ENCODE measurements around the gene CCDC39. TPM values are rescaled to one million over a fixed set of nuclear protein-coding genes. Genes with fewer than 3 reads are reported as not detected.

CCDC39 gene
- total and polyA plus RNA-seq, 2 of the 8 experiments (the other 6 are each of a cell fraction or from before 2014, with no cell fraction given): 0.12 to 0.80 TPM

DNA sequence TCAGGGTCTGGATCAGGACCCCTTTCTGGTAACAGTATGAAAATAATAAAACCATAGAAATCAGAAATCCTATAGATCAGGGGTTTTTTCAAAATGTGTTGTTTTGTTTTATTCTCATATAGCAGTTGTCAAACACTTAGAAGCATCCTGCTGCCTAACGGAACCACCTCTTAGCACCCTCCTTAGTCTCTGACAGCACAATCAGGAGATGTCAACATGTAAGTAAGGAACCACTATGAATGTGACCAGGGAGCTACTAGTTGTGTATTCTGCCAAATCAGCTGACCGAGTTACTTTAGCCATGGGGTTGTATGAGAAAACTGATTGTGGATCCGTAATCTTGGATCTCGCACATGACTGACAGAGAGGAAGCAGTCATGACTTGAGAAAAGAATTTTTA is 22.2 kb downstream of the CCDC39 start:
- Histone ChIP-seq H3K56ac (replicated peaks; ENCODE audit: insufficient read length, low read depth, low read length) (no peak overlapping the region), H2BK5ac (ENCODE audit: low read depth, low read length) (no peak overlapping the region), H3K79me1 (ENCODE audit: low read depth, low read length) (no peaks in the 10 kb centered on the region), H3K27me3 (replicated peaks in 1 of 4; ENCODE audit: control insufficient read depth in 3 of 4, extremely low read depth in 1 of 4, insufficient read depth in 3 of 4, low read length in 3 of 4) (no peaks in the 10 kb centered on the region), H3K14ac (ENCODE audit: insufficient read length) (no peak overlapping the region), H2BK12ac (ENCODE audit: low read depth, low read length) (no peak overlapping the region), H3K23ac (ENCODE audit: insufficient read length) (no peak overlapping the region), H4K91ac (replicated peaks; ENCODE audit: insufficient read length, low read length) (no peak overlapping the region), H3K36me3 (ENCODE audit: control insufficient read depth in 2 of 4, insufficient read depth in 4 of 4, low read length in 3 of 4) (no peaks in the 10 kb centered on the region), H3K27ac (ENCODE audit: low read depth, low read length) (no peak overlapping the region), H4K20me1 (replicated peaks in 1 of 2; ENCODE audit: control insufficient read depth in 1 of 2, insufficient read depth in 2 of 2, low read length in 2 of 2) (no peaks in the 10 kb centered on the region), H3K4me3 (ENCODE audit: extremely low read depth in 1 of 4, insufficient read depth in 2 of 4, low read depth in 3 of 4, low read length in 4 of 4) (no peak overlapping the region), H3K4ac (replicated peaks; ENCODE audit: insufficient read length, low read depth, low read length) (no peak overlapping the region), H3K23me2 (ENCODE audit: low read depth, low read length) (no peaks in the 10 kb centered on the region), H3K18ac (ENCODE audit: extremely low read depth, low read length) (no peak overlapping the region), H3K4me1 (replicated peaks in 1 of 4; ENCODE audit: control insufficient read depth in 3 of 4, insufficient read depth in 4 of 4, low read length in 3 of 4) (peaks cover 0 to 3% (median under 1%) of the 10 kb centered on the region in 4 experiments; a peak in 1 of 7 replicates), H2AK5ac (ENCODE audit: low read depth, low read length) (no peak overlapping the region), H3K9me3 (ENCODE audit: insufficient read depth in 2 of 2, low read depth in 1 of 2, low read length in 1 of 2) (no peaks in the 10 kb centered on the region), H4K8ac (ENCODE audit: extremely low read depth, insufficient read depth, low read length) (no peak overlapping the region), H3K79me2 (ENCODE audit: control insufficient read depth in 1 of 2, insufficient read depth in 2 of 2, low read length in 2 of 2) (no peaks in the 10 kb centered on the region), H3K4me2 (ENCODE audit: insufficient read depth in 1 of 2, low read depth in 2 of 2, low read length in 2 of 2) (no peak overlapping the region), H2BK15ac (ENCODE audit: low read length) (no peak overlapping the region), H3K9ac (replicated peaks in 1 of 4; ENCODE audit: extremely low read depth in 1 of 4, low read depth in 3 of 4, low read length in 3 of 4) (no peak overlapping the region), H4K5ac (ENCODE audit: insufficient read length, low read depth, low read length) (no peak overlapping the region), H2BK20ac (ENCODE audit: low read length) (no peak overlapping the region), H2AFZ (ENCODE audit: low read length) (no peak overlapping the region), H2BK120ac (replicated peaks; ENCODE audit: low read depth, low read length) (no peak overlapping the region)
- DNase-seq (ENCODE audit: low read depth in 1 of 2, low spot score in 2 of 2) (no peak), FAIRE-seq (no peak)
- 92% methylated on average over 4 of the region's 4 CpGs; no CpG with 5 or more reads in 1 of the 2 experiments for WGBS, 2 experiments (ENCODE audit: extremely low coverage in 1 of 2, insufficient coverage in 1 of 2, insufficient read length in 1 of 2, insufficient replicate concordance in 2 of 2, low coverage in 1 of 2, low lambda C conversion rate in 2 of 2, missing lambda C conversion rate in 1 of 2)
- POLR2A ChIA-PET (ENCODE audit: partially characterized antibody): interaction anchor here (0.9 kb wide), 1 partner anchor 21 kb away, joined by 4 read pairs; no protein-coding TSS in a partner anchor
- CTCF ChIA-PET (ENCODE audit: partially characterized antibody): interaction anchor here (0.8 to 1.8 kb wide), 7 partner anchors 9 to 889 kb away, joined by 3 to 5 read pairs (median 3); partner anchors contain the start of gene CCDC39
- TF ChIP-seq NANOG (IDR thresholded peaks at IDR 0.05; ENCODE audit: insufficient read depth, low read depth, low read length, poor library complexity, severe bottlenecking) (no peak), TBP (IDR thresholded peaks at IDR 0.05; ENCODE audit: low read depth, low read length) (no peak)
